CD4-positive, alpha-beta T cell treated with Interleukin-10 for 1 hour (primary cell): ENCODE results near the gene TMCC3.
"Not testable (repeated sequence)": the region's sequence is repeated elsewhere in the genome, so short reads cannot be mapped to it uniquely, and the experiment has no call there.

Experiments used
- DNase-seq: peaks from one replicate; pipeline ENCODE4 v3.0.0-alpha.2; 2020

TMCC3 gene

DNA sequence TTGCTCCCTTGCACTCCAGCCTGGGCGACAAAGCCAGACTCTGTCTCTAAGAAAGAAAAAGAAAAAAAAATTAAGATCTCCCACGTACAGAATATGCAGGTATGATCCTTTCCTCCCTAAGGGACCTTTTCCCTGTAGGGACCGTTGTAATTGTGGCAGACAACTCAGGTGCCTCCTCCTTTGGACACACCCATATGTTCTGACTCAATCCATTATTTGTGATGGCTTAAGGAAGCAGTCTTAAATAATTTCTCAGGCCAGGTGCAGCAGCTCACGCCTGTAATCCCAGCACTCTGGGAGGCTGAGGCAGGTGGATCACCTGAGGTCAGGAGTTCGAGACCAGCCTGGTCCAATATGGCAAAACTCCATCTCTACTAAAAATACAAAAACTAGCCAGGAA is 53.1 kb downstream of the TMCC3 start:
- no peak for DNase-seq

DNA sequence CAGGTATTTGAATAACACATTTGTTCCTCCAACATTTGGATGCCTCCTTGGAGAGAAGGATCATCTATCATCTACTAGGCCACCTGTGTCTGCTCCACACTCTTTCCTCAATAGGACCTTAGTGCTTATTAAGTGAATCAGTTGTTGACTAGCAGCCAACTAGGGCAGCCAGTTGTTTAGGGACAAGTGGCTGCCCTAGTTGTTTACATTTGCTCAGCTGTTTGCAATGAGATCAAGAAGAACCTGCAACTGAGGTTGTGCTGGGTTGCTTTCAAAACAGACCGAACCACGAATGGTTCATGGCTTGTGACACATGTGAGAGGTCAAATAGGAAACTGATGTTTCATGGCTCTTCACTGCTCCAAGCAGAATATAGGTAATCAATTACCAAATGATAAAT is 53.8 kb downstream of the TMCC3 start:
- no peak for DNase-seq

DNA sequence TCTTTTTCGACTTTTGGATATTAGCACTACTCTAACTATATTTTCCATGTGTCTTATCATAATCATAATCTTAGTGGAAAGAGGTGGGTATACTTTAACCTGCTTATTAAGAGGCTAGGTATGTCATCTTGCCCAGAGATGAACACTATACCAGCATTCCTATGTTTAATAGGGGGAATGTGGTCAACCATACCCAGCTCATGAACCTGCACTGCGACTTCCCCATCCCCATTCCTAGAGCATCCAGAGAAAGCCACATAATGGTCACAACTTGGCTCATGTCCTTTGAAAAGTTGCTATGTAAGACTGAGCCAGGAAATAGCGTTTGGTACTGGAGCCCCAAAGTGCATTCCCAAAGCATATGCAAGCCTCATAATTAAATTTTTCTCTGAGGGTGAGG is 55.2 kb downstream of the TMCC3 start:
- DNase-seq, result no peak

DNA sequence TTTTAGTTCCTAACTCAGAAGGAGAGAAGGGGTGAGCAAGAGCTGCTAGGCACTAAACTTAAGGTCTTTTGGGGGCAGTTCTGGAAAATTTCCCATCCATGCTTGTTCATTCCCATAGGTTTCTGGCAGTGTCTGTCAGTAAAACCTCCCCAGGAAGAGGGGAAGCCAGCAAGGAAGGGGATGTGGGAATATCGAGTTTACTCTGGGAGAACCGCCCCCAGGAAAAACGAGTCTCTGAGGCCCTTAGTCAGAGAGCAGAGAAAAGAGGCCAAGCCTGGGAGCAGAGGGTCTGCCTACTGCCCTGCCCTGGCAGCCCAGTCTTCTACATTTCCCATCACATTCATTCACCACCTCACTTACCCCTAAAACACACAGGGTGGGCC is 55.9 kb downstream of the TMCC3 start:
- DNase-seq, result no peak

DNA sequence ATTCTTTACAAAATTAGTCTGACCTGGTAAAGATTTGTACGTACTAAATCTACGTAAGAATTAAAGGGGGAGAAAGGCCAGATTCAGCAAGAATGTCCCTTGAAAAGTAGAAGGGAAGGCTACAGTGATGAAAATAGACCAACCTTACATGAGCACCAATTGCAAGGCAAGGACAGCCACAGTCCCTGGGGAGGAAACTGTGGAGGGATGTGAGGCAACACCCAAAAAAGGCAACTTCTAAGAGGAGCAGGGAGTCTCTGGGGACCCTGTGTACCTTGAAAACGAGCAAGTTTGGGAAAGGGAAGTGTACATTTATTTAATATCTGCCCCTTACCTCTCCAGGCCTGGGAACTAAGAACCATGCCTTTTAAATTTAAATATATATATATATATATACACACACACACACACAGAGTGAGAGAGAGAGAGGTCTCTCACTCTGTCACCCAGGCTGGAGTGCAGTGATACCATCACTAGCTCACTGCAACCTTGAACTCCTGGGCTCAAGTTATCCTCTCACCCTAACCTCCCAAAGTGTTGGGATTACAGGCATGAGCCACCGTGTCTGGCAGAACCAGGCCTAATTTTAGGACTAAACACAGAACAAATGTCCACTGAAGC is 56.4 kb downstream of the TMCC3 start:
- DNase-seq, result no peak

DNA sequence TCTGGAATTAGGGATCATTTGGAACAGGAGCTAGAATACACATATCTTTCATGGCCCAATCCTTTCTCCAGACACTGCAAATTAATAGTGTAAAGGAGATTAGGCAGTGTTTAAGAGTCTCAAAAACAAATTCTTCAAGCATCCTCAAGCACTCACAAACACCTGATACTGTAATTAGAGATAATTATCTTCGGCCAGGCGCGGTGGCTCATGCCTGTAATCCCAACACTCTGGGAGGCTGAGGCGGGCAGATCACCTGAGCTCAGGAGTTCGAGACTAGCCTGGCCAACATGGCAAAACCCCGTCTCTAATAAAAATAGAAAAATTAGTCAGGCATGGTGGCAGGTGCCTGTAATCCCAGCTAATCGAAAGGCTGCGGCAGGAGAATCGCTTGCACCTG is 57.6 kb downstream of the TMCC3 start:
- not testable (repeated sequence) for DNase-seq

DNA sequence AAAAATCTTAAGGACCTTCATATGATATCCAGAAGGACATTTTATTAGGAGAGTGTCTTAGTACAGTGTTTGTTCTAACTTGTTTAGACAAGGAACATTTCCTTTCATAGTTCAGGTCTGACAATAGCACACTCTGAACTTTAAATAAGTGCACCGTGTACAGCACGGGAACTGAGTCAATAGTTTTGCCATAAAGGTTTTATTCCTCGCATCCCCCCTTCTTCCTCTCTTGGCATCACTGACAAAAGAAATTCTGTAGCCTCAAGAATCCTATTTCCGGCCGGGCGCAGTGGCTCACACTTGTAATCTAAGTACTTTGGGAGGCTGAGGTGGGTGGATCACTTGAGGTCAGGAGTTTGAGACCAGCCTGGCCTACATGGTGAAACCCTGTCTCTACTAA is 58.3 kb downstream of the TMCC3 start:
- no peak for DNase-seq

DNA sequence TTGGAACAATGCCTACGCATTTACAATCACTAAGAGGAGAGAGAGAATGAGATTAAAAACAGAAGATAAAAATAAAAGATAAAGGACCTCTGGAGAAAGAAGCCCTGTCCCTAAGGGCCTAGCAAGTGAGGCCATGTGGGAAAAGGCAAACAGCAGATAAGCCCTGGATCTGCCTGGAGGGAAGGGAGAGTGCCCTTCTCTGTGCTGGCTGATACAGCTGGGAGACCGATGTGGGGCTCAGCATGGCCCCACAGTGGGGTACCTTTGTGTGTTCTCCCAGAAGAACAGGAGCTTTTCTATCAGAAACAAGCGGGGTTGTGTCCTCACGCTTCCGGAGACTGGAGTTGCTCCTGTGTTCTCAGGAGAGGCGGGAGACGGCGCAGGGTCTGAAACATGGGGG is 59.9 kb downstream of the TMCC3 start:
- DNase-seq, result no peak

DNA sequence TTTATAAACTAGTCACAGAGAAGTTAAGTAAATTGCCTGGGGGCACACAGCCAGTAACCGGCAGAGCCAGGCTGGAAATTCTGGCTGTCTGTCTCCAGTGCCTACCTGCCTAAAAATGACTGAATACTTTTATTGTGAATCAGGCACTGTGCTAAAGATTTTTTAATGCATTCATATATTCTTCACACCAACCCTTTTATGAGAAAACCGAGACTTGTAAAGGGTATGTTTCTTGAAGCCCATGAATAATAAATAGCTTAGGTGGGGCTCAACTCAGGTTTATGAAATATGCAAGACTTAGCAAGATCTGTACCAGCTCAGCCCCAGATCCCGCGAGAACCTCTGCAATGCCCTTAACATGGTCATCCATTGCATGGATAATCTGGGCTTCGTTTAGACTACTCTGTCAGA is 60.8 kb downstream of the TMCC3 start:
- DNase-seq, result no peak

DNA sequence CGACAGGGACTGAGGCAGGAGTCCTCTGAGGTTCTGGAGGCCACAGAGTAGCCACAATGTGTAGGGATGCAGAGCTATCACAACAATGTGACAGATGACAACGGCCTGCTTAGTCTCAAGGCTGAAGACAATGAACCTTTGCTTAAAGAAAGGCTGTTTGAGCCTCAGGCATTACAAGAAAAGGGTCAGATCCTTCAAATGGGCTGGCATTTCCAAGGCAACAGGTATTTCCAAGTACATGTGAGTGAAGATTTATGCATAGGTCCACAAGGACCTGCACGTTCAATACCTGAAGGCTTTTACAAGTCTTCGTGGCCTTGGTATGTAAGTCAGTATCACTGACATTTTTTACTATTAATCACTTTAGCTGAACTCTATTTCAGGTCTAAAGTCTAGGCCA is 62.0 kb downstream of the TMCC3 start:
- no peak for DNase-seq

DNA sequence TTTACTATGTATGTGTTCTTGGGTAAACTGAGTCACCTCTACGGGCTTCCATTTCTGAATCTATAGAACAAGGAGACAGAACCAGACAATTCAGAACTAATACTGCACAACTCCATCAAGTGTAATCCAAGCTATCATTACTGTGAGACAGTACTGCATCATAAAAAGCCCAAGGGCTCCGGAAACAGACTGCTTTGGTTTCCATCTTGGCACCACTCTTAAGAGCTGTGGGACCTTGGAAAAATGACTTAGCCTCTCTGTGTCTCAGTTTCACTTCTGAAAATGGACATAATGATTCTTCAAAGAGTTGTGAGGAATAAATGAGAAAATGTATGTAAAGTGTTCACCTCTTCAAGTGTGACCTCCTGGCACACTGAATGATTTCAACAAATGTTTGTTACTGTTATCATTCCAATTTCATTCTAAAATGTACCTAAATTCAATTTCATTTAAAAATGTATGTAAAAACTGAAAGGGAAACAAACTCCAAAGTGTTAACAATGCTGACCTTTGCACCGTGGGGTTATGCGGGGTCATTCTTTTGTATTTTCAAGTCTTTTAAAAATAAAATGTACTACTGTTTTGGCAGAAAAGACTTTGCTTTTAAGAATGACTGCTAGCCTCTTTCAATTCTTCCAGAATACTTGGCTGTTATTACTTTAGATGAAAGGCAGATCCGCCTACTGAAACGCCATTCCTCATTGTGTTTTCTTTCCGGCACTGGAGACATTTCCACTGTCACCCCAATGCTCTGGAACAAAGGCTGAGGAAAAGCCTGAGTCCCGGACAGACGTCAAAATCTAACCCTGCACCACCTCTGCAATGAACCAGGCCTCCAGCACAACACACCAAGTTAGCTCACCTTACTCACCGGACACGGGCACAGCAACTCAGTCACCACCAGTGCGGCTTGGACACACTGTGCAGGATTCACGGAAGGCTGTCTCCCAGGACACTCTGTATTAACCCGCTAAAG is 62.8 kb downstream of the TMCC3 start:
- no peak for DNase-seq

DNA sequence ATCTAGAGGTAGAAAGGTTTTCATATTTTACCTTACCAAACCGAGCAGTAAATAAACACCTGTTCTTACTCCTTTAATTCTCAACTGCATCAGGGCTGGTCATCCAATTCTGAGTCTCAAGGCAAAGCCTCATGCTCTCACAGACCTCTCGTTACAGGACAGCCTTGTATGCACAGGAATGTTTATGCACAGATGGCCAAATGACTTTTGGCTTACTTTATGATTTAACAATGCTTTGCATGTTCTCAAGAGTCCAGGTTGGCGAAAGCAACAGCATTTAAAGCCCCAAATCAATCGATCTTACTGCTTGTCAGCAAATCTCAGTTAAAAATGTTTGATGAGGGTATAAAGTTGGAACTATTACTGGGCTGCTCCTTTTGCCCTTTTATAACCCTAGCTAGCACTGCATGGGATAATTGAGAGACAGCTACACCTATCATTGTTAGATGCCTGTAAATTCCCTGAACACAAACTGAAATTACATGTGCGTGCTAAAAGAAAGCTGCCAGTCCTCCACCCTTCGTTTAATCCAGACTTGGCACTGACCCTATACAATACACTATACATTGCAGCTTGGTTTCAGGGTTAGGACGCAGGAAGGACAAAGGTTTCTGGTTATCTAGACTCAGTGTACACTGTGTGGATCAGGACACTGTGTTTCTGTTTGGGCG is 63.6 kb downstream of the TMCC3 start:
- no peak for DNase-seq

DNA sequence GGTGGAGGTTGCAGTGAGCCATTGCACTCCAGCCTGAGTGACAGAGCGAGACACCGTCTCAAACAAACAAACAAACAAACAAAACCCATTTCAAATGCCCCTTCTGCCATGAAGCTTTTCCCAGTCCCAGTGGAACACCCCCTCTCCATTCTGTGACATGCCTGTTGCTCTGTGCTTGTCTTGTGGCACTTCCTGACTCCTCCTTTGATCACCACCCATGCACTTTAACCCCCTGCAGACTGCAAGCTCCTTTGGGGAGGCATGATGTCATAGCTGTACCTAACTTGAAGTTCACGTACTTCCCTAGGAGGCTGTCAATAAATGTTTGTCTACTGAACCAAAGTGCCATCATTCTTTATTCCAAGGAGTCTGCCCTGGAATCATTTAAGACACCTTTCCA is 64.7 kb downstream of the TMCC3 start:
- no peak for DNase-seq

DNA sequence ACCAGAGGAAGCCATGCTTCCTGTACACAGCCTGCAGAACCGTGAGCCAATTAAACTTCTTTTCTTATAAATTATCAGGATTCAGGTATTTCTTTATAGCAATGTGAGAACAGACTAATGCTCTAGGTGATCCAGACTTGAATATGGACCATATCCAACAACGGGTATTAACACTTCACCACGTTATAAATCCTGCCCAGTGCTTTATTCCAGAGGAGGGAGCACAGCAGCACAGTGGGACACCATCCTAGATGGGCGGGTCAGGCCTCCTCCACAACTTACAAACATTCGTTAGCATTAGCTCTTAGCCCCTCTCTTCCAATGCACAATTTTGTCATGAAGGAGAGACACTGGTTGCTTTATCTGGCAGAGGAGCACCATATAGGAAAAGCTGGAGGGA is 66.0 kb downstream of the TMCC3 start:
- no peak for DNase-seq

DNA sequence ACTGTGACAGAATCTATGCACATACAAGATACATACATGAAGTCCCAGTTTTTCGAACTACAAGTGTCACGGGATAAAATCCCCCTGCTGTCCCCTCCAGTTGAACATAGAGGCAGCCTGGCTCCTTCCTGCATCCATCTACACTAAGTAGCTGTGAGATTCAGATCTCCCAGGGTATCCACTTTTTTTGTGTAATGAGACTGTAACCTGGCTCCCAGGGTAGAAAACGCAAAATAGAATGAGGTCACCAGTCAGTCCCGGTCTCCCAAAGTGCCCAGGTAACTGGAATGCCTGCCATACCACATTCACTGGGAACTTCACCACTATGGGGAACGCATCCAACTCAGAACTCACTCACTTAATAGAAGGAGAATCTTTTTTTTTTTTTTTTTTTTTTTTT is 67.8 kb downstream of the TMCC3 start:
- DNase-seq, result no peak

DNA sequence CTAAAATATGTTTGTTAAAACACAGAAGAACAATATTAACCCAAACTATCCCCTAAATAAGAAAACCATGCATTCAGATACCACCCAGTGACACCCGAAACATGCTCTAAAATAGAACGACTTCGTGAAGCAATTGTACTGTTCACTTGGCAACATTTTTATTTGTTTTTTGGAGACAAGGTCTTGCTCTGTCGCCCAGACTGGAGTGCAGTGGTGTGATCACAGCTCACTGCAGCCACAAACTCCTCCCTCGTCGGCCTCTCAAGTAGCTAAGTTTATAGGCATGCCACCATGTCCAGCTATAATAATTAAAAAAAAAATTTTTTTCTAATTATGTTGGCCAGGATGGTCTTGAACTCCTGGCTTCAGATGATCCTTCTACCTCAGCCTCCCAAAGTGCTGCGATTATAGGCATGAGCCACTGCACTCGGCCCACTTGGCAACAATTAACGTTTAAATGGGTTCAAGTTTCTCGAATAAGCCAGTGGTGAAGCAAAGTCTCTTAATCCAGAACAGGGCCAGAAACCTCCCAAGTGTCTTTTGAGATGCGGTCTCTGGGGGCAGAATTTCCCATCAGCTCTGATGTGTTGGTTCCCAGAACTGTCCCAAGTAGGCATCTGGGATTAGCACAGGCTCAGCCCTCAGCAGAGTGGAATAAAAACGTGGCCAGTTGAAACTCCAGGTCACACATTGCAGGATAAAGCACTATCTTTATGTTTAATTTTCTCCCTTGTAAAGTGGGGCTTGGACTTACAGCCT is 74.5 kb downstream of the TMCC3 start:
- no peak for DNase-seq

DNA sequence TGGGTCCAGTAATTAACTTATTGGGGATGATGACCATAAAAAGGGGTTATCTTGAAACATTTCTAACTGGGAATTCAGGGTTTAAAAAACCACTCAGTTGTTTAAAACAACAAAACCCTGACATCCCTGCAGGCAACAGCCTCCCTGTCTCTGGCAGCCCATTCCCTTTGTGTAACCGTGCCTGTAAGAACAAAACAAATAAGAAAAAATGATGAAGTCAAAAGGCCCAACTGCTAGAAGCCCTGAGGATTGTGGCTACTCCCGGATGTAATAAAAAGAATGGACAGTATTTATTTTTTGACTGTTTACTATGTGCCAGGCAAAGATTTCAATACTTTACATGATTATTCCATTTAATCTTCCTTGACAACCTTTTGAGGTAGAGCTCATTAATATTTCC is 75.3 kb downstream of the TMCC3 start:
- no peak for DNase-seq

DNA sequence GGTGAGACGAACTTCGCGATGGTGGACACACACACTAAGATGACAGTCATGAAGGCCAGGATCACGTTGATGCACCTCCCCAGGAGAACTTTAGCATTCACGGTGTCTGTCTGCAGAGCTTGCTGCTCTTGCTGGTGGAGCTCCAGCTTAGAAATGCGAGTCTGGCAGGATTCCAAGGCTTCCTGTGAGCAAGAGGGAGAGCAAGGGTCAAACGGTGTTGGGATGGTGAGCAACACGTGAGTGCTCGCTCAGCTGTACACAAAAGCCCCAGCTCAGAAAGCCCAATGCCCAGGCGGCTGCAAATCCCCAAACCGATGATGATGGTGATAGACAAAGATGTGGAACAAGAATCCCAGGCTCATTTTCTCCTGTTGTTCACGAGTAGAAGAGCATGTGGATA is 78.8 kb downstream of the TMCC3 start:
- no peak for DNase-seq

DNA sequence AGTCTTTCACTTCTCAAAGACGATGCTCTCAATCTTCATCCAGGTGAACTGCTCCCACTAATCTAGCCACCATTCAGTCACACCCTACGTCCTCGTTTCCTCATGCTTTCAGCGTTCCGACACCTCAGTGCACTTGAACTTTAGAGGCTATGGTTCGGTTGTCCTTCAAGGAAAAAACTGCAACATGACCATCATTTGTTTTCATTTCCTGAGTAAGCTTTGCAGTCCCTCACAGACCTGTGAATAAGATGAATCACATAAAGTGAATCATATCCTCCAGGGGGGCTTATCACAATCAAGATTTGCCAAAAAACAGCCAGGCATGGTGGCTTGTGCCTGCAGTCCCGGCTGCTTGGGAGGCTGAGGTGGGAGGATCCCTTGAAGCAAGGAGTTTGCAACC is 80.2 kb downstream of the TMCC3 start:
- no peak for DNase-seq

DNA sequence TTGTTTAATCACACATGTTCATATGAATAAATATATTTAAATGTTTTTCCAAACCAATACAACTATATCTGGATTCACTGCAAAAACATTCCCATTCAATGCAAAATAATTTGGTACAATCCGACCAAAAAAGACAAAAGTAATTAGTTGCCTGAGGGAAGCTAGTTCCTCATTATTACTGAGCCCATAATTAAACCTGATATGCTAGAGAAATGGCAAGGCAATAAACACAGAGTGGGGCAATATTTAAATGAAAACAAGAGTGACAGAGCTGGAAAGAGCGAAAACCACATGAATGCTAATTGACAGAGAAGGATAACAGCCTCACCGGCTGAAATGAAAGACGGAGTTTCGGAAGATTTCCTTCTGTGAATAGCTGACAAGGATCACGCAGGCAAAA is 82.6 kb downstream of the TMCC3 start:
- no peak for DNase-seq

DNA sequence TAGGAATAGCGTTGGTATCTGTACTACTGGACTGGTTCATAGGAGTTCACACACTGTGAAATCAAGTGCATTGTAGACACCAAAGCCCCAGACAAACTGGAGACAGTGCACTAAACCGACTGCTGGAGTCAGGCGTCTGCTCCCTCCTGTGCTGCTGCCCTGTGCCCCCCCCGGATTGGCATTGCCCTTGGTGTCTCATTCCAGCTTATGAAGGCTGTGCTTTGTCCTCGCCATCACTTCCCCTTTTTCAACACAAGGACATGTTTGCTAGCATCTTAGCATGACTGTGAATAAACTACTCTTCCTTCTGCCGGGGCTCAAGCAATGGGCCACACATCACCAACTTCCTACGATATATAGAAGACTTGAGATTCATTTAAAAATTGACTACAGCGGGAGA is 84.0 kb downstream of the TMCC3 start:
- DNase-seq, result no peak

DNA sequence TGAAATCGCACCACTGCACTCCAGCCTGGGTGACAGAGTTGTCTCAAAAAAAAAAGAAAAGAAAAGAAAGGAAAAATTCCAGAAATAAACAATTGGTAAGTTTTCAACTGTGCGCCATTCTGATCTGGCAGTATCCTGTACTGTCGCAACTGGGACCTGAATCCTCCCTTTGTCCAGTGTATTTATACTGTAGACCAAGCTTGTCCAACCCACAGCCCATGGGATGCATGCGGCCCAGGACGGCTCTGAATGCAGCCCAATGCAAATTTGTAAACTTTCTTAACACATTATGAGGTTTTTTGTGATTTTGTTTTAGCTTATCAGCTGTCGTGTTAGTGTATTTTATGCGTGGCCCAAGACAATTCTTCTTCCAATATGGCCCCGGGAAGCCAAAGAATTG is 84.7 kb downstream of the TMCC3 start:
- no peak for DNase-seq

DNA sequence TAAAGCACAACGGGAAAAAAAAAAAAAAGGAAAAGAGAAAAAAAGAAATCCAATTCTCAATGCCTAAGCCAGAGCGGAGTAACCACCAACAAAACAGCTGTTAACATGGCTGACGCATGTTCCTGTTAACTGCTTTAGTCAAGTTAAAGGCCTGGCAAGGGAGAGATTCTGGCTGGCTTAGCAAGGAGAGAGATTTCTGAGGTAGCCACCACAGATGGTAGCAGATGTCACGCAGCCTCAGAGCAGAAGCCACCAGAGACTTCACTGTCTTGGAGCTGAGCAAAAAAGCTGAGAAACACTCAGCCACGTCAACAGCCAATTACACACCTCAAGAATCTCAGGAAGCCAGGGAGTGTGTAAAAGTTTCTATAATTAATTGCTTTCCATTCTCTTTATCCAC is 87.1 kb downstream of the TMCC3 start:
- no peak for DNase-seq
